Endothelial cell of umbilical vein (primary cell): Measurements from ENCODE around the gene ACLY.

Experiments
- EZH2 ChIP-seq: IDR thresholded peaks from 2 replicates; pipeline ENCODE4 v1.6.1; 2012; ENCODE audit warnings: borderline replicate concordance, low read depth, mild to moderate bottlenecking, moderate library complexity, low read length, inconsistent platforms; ENCODE audit not compliant: severe bottlenecking
- MAX ChIP-seq: IDR thresholded peaks from 2 replicates; pipeline ENCODE4 v1.6.1; 2011; ENCODE audit not compliant: insufficient read depth, insufficient read length
- MYC ChIP-seq: IDR thresholded peaks from one replicate; pipeline ENCODE4 v1.6.1; 2011; ENCODE audit warnings: mild to moderate bottlenecking, low read depth, low read length
- TF ChIP-seq, protein P1 (sequence below), 2 donors: IDR thresholded peaks; 1 replicate in 1 of 2; 2 replicates in 1 of 2; pipeline ENCODE4 v1.5.1; 2011; ENCODE audit warnings: low read length in 2 of 2, mild to moderate bottlenecking in 2 of 2, moderate library complexity in 2 of 2, control low read depth in 1 of 2, inconsistent platforms in 1 of 2, low read depth in 1 of 2; ENCODE audit not compliant: insufficient read depth in 1 of 2; ENCODE audit errors: extremely low read depth in 1 of 2

- TF ChIP-seq, protein P1, sequence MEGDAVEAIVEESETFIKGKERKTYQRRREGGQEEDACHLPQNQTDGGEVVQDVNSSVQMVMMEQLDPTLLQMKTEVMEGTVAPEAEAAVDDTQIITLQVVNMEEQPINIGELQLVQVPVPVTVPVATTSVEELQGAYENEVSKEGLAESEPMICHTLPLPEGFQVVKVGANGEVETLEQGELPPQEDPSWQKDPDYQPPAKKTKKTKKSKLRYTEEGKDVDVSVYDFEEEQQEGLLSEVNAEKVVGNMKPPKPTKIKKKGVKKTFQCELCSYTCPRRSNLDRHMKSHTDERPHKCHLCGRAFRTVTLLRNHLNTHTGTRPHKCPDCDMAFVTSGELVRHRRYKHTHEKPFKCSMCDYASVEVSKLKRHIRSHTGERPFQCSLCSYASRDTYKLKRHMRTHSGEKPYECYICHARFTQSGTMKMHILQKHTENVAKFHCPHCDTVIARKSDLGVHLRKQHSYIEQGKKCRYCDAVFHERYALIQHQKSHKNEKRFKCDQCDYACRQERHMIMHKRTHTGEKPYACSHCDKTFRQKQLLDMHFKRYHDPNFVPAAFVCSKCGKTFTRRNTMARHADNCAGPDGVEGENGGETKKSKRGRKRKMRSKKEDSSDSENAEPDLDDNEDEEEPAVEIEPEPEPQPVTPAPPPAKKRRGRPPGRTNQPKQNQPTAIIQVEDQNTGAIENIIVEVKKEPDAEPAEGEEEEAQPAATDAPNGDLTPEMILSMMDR (IDR thresholded peaks at IDR 0.05; ENCODE audit: extremely low read depth in 1 of 2, insufficient read depth in 1 of 2, low read depth in 1 of 2, low read length in 2 of 2) = no peak
- no peak for TF ChIP-seq MYC
- no peak for TF ChIP-seq MAX
- TF ChIP-seq EZH2 = no peak
Measured at GRCh38 chr17:41907633-41908539, 10.9 kb downstream of the ACLY start.
